NCI-H446 treated with DMSO at 0.1 percent for 48 hours (cell line): ENCODE results near the gene SNORC.

Source experiments
- DNase-seq: peaks from one replicate; lab custom pipeline; 2025; lab: John Stamatoyannopoulos, UW

SNORC gene

DNA sequence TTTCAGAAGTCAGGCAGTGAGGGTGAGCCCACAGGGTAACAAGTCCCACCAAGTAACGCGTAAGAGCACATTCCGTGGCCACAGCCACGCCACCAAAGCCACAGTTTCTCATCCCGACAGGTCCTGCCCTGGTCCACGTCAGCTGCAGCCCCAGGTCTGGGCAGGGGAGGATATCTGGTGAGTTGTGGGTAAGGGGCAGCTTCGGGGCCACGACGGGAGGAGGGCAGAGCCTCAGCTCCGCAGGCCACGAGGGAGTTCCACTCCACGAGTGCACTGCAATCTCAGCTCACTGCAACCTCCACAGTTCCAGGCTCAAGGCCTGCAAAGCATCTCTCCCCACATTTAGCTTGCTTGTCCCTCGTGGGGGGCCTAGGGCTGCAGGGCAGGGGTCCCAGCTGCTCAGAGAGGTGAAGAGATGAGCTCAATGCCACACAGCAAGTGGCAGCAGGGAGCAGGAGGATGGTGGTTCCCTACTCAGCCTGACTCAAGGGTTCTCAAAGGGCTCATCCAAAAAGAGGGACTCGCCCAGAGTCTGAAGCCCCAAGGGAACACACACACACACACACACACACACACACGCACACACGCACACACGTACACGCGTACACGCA, 12.5 kb downstream of the SNORC start:
- no peak for DNase-seq

DNA sequence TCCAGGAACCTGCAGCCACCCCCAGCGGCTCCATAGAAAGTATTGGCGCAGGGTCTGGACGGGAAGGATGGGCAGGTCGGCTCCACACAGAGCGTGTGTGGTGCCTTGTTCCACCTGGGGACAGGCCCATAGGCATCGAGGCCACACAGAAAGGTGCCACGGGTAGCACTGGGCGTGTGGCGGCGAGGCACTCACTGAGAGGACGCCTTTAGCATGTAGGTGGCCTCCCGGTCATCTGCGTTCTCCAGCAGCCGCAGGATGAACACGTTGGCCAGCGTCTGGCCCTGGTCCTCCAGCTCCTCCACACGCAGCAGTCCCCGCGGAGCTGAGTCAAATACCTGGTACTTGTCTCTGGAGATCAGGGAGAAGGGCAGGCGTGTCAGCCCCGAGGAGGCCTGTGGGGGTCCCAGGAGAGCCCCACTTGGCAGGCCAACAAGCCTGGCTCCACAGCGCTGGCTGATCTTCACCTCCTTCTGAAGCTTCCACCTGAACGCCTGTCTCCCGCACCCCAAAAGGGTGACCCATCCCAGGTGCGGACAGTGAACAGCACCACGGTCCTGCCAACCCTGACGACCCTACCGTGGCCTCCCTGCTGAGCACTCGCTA, 13.2 kb downstream of the SNORC start:
- DNase-seq = no peak

DNA sequence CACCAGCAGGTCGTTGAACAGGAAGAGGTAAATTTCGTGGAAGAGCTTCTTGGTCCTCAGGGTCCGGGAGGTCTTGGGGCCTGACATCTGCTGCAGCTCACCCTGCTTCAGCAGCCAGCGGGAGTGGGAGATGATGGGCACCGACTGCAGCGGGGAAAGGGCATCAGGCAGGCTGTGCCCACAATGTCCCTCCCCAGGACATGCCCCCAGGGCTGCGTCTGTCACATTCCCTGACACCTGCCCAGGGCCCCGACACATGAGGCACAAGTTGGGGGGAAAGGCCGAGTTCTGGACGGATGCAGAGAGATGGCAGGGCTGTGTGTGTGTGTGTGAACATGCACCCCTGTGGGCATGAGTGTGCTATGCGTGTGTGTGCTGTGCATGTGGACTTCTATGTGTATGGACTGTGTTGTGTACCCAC, 13.9 kb downstream of the SNORC start:
- DNase-seq = no peak

DNA sequence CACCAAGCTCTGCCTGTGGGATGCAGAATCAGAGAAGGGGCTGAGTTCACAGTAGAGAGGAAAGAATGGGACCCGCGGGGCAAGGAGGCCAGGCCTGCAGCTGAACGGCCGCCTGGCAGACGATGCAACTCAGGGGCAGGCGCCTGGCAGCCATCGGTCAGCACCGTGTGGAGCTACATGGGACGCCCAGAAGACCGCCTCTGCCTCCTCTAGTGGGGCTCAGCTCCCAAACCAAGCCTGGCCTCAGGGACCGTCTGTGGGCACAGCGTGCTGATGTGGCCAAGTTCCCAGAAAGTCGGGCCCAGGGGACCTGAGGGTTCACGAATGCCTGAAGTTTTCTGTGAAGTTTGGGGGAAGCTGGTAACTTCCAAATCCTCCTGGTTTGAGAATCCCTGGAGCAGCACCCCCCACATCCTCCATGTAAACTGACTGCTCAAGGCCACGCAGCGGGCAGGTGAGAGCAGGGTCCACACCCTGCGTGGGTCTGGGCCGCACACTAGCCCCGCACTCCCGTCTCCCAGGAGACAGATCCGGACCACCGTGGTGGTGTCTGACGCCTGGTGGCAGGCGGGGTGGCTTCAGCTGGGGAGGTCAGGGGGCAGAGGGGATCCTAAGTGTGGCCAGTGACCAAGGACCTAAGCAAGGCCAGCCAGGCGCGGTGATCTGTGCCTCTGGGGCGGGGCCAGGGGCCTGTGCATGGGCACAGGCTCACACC, 14.6 kb downstream of the SNORC start:
- DNase-seq = no peak

DNA sequence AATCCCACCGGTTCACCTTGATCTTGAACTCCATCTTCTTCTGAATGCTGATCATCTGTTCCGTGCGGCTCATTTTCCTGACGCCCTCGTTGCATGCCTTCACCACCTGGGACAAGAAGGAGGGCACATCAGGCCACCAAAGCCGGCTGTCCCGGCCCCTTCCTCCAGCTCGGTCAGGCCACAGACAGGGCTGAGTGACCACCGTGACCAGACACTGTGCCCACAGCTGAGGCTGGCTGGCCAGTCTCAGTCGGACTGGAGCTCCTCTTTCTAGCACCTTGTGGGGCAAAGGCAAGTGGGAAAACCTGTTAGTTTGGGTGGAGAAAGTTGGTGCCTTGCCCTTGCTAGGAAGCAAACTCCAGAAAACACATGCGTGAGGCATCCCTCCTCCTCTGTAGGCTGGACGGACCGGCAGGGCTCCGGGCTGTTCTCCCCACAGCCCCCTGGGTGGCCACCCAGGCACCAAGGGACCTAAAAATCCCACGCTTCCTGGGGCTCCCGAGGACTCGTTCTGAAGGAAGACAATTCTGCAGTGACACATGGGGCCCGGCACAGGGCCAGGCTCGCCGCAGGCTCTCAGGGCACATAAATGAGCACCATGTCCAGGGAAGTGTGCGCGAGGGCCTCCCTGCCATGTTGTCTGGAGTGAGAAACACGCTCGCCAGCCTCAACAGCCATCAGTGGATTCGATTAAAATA, 15.3 kb downstream of the SNORC start:
- no peak for DNase-seq

DNA sequence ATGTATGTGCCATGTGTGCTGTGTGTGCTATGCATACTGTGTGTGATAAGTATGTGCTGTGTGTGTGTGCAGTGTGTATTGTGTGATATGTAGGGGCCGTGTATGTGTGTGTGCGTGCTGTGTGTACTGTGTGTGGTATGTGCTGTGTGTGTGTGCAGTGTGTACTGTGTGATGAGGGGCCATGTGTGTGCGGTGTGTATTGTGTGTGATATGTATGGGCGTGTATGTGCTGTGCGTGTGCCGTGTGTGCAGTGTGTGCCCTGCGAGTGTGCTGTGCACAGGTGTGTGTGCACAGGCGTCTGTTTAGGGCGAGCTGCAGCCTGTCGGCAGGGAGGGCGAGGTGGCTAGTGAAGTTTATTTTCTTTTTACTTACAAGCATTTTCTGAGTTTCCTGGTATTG, 16.1 kb downstream of the SNORC start:
- no peak for DNase-seq

DNA sequence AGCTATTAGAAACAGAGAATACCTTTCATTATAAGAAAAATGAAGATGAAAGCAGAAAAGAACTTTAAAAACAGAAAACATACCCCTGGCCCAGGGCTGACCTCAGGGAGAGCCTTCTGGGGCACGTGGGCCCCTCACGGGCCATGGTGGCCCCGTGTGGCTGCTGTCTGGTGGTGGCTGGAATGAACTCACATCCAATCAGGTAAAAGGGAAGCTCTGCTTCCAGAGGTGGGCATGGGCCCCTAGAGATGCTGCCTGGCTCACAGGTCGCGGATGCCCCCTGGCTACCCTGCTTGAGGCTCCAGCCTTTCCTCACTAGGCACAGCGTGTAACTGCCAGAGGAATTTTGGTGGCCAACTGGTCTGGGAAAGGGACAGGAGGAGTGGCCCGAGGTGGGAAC, 16.6 kb downstream of the SNORC start:
- no peak for DNase-seq

DNA sequence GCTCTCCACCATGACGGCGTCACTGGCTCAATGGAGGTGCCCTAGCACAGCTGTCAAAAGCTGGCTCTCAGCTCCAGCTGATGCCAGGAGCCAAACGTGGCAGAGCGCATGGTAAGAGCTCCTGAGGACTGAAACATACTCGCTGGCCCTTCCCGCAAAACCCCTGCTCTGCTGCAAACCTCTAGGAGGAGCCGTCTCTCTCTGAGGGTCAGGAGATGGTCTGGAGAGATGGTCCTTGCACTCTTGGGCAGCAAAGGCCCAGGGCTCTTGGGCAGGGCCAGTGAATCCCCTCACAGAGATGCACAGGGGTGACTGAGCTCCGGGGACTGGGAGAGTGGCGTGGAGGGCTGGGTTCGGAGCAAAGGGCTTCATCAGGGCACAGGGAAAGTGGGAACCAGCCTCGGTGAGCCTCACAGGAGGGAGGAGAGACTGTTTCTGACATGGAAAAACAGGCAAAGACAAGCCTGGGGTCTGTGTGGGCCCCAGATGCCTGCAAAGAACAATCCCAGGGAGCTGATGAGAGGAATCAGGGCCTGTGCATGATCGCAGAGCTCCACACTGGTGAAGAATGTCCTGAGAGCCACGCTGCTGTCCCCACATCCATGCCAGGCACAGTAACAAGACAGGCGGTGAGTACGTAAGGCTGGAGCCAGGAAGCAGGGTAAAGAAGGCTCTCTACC, 17.2 kb downstream of the SNORC start:
- DNase-seq = no peak

DNA sequence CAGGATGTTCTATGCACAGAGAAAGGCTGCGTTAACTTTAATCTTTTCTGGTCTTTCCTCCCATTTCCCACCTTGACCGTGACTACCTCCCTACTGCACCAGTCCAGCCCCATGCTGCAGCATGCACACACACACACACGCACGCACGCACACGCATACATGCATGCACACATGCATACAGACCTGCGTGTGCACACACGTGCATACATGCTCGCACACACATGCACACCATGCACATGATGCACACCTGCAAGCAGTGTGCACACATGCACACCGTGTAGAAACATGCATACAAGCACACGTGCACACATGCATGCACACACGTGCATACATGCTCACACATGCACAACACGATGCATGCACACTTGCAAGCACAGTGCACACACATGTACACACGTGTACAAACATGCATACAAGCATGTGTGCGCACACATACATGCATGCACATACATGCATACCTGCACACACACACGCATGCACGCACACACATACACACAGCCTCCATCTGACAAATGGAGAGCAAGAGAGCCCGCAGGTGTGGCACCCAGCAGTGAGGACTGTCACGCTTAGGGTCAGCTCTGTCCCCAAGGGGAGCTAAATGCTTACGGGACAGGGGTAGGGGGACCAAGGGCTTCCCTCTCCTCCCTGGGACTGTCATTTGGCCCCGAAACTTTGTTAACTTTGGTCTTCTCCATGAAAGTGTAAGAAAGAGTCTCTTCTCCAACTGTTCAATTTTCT, 18.2 kb downstream of the SNORC start:
- DNase-seq = no peak

DNA sequence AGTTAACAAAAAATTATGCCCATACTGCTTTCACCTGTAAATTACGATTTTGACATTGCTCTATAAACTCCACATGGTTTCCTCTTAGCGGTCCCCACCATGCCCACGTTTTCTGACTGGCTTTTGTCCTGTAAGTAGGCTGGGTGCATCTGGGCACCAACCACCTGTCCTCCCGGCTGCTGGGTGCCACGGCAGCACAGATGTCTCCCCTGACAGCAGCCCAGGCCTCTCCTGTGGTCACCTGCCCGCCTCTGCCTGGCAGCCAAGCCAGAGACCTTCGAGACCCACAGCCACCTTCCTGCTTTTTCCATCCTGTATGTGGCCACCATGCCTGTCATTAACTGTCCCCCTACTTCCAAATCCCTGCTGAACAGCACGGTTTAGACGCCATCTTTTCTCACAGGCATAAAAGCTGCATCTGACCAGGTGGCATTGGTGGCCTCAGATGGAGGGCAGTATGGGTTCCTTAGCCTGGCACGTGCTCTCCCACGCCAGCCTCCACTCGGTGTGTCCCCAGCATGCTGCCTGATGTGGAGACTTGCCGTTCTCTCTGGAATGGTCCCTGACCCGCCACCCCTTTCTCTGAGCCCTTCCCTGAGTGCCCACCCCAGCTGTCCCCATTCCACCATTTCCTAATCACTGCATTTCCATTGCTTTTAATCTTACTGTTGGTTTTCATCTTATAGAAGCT, 18.9 kb downstream of the SNORC start:
- DNase-seq = no peak

DNA sequence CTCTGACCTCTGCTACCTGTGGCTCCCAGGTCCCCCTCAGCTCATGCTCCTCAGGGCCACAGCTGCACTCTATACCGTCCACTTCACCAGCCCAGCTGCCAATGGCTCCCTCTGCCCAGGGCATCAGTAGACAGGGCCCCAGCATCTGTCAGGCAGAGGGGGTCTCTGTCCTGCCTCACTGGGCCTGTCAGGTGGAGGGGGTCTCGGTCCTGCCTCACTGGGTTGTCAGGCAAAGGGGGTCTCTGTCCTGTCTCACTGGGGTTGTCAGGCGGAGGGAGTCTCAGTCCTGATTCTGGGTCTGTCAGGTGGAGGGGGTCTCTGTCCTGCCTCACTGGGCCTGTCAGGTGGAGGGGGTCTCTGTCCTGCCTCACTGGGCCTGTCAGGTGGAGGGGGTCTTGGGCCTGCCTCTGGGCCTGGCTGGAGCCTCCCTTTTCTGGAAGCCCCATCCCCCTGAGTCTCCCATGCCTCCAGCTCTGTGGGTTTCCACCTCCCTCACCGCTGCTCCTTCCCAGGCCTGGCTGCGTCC, 19.9 kb downstream of the SNORC start:
- DNase-seq = no peak

DNA sequence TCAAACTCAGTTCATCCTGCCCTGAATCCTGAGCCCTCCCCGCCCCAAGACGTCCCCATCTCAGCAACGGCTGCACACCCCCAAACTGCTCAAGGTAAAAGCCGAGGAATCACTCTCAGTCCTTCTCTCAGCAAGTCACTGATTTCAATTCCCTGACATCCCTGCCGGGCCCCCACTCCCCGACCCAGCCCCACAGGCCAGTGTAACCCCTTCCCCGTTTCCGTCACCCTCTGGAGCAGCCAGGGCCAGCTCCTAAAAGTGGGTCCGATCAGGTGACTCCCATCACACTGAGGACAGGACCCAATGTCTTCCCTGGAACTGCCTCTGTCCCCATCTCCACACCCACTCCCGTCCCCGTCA, 20.5 kb downstream of the SNORC start:
- DNase-seq = no peak

DNA sequence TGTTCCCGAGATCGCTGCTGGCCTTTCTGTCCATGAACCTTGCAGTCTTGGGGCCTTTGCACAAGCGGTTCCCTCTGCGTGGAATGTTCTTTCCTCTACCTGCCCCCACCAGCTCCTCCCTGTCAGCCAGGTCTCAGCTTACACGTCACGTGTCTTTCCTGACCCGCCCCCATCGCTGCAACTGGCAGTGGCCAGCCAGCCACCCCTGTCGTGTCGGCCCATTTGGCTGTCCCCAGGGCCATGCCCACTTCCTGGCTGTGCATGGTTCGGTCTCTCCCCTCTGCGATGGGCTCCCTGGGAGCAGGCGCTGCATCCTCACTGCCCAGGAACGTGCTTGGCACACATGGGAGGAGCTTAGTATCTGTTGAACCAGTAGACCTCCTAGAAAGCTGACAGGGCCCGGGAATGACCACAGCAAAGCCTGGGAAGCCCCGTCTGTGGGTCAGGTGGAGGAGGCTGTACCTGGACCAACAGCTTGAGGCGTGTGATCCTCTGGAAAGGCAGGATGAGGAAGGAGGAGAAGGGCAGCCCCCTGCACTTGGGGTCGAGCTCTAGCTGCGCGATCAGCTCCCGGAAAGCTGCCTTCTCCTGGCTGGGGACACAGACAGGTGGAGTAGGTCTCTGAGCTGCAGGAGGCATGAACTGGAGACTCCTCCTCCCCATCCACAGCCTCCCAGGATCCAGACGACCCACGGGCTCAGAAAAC, 21.0 kb downstream of the SNORC start:
- DNase-seq = no peak

DNA sequence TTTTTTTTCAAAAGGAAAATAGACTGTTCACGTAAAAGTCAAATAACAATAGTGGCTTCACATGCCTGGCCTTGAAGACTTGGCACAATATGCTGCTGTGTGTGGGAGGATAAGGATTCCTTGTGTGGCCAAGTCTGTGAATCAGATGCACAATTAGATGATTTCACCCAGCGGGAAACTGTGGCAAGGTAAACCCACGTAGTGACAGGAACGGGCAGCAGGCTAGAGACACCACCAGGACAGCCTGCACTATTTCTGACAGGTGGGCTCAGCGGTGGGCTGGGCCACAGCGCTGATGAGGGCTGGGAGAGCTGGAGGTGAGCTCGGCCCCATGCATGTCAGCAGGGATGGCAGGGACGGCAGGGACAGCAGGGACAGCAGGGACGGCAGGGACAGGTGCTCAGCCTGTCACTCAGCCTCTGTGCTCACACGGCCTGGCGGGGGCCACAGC, 21.6 kb downstream of the SNORC start:
- no peak for DNase-seq

DNA sequence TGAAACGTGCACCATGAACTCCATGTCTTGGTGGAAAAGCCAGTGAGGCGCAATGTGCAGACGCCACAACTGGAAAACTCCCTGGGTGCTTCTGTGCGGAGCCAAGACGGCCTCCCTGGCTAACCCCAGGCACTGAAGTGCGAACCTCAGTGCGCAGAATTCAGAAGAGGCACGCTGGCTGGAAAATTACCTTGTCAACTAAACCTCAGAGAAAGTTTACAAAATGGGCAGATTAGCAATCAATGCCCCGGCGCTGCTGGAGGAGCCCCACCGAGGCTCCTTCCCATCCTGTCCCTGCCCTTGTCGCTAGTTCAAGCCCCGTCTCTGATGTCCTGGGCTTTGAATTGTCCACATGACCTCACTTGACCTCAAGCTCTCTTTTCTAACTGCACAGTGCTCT, 22.2 kb downstream of the SNORC start:
- no peak for DNase-seq

DNA sequence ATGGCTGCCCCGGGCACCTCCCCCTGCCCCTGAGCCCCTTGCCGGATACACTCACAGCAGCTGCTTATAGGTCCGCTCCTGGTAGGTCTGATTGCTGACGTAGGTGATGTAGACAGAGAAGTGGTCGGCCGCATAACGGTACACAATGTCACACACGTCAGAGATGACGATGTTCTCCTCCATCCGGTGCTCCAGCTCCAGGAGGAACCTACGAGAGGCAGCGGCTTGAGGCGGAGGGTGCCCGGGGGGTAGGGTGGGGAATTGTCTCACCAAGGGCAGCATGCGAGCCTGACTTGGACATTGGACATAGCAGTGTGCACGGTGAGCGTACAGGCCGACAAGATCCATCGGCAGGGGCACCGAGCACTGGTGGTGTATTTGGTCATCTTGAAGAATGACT, 22.8 kb downstream of the SNORC start:
- no peak for DNase-seq

DNA sequence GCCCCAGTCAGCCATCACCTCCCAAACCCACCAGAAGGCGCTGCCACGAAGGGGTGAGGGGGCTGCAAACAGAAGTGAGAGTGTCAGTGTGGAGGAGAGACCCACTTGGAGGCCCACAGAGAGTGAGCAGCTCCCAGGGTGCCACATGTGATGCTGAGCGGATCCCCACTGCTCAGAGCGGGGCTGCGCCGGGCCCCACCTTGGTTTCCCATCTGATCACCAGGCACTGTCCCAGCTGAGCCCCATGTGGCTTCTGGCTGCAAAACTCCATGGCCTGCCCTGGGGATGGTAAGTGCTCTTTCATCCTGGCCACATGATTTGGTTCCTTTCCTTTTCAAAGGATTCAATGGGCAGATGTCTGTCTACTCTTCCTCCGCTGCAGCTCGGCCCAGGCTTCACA, 23.8 kb downstream of the SNORC start:
- DNase-seq = no peak

DNA sequence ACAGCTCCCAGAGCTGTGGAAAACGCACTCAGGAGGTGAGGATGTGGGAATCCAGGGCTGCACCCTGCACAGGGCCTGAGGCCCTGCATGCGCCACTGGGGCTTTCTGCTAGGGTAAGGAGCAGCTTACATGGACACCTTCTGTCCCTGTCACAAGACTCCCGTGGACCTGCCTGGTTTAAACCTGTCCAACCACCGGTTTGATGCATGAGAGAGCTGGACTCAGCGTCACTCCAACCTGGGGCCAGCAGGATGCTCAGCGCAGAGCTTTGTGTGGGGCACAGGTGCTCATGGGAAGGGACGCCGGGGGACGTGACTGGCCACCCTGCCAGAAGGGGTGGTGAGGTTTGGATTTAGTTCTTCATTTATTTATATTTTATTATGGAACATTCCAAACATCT, 24.2 kb downstream of the SNORC start:
- no peak for DNase-seq

DNA sequence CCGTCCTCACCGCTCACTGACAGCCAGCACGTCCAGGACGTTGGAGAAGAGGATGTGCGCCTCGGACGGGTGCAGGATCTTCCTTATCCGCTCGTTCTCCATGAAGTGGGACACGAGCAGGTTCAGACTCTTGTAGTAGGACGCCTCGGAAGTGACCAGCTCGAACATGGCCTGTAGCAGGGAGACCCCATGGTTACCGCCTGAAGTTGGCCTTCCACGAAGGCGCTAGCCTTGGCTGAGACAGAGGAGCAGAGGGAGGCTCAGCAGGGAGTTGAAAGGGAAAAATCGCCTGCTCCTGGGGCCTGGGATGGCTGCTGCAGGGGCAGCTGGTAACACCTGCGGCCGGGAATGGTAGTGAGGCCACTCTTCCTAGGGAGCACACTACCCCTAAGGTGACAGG, 24.7 kb downstream of the SNORC start:
- no peak for DNase-seq

DNA sequence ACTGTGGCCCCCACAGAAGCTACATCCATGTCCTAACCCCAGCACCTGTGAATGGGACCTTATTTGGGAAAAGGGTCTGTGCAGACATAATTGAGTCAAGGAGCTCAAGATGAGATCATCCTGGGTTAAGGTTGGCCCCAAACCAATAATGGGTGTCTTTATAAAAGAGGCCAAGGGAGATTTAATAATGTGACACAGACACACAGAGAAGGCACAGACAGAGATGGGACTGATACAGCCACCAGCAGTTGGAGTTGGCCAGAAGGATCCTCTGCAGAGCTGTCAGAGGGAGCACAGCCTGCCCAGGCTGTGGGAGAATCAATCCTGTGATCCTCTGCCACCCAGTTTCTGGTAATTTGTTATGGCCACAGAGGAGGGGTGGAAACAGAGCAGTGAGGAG, 26.0 kb downstream of the SNORC start:
- no peak for DNase-seq
